Ishikawa (cell line): ENCODE data around the gene SATB2.

ENCODE experiments used
- CEBPB ChIP-seq: IDR thresholded peaks from 2 replicates; pipeline ENCODE4 v1.6.1; 2012
- CREB1 ChIP-seq: IDR thresholded peaks from 2 replicates; pipeline ENCODE4 v1.6.1; 2012; ENCODE audit warnings: low read depth
- EGR1 ChIP-seq: IDR thresholded peaks from 2 replicates; pipeline ENCODE4 v1.6.1; 2012
- EP300 ChIP-seq: IDR thresholded peaks from 2 replicates; pipeline ENCODE4 v1.6.1; 2012; ENCODE audit warnings: borderline replicate concordance
- FOXM1 ChIP-seq: IDR thresholded peaks from 2 replicates; pipeline ENCODE4 v1.6.1; 2012; ENCODE audit warnings: low read depth, borderline replicate concordance
- NFIC ChIP-seq: IDR thresholded peaks from 2 replicates; pipeline ENCODE4 v1.6.1; 2012
- RAD21 ChIP-seq: IDR thresholded peaks from 2 replicates; pipeline ENCODE4 v1.6.1; 2012; ENCODE audit warnings: low read depth
- REST ChIP-seq: IDR thresholded peaks from 2 replicates; pipeline ENCODE4 v1.6.1; 2012; ENCODE audit warnings: low read depth, mild to moderate bottlenecking
- TAF1 ChIP-seq: IDR thresholded peaks from 2 replicates; pipeline ENCODE4 v1.6.1; 2012; ENCODE audit warnings: low read depth, mild to moderate bottlenecking
- TCF12 ChIP-seq: IDR thresholded peaks from 2 replicates; pipeline ENCODE4 v1.6.1; 2012; ENCODE audit warnings: low read depth
- TEAD4 ChIP-seq: IDR thresholded peaks from 2 replicates; pipeline ENCODE4 v1.6.1; 2012
- YY1 ChIP-seq: IDR thresholded peaks from 2 replicates; pipeline ENCODE4 v1.6.1; 2012; ENCODE audit warnings: low read depth
- ZBTB7A ChIP-seq: IDR thresholded peaks from 2 replicates; pipeline ENCODE4 v1.6.1; 2012; ENCODE audit warnings: low read depth
- TF ChIP-seq, protein P1 (sequence below): IDR thresholded peaks from 2 replicates; pipeline ENCODE4 v1.6.1; 2012
- TF ChIP-seq, protein P2 (sequence below): IDR thresholded peaks from 2 replicates; pipeline ENCODE4 v1.6.1; 2012

Gene SATB2

GRCh38 chr2:199288424-199288823 is 169.3 kb downstream of the SATB2 start:
- TF ChIP-seq ZBTB7A (no peak), EGR1 (no peak), TAF1 (no peak), TCF12 (no peak), EP300 (no peak), REST (no peak), CEBPB (no peak), FOXM1 (no peak), NFIC (no peak), CREB1 (no peak), RAD21 (no peak), YY1 (no peak), TEAD4 (no peak)
- TF ChIP-seq, protein P1, sequence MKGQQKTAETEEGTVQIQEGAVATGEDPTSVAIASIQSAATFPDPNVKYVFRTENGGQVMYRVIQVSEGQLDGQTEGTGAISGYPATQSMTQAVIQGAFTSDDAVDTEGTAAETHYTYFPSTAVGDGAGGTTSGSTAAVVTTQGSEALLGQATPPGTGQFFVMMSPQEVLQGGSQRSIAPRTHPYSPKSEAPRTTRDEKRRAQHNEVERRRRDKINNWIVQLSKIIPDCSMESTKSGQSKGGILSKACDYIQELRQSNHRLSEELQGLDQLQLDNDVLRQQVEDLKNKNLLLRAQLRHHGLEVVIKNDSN: no peak
- TF ChIP-seq, protein P2, sequence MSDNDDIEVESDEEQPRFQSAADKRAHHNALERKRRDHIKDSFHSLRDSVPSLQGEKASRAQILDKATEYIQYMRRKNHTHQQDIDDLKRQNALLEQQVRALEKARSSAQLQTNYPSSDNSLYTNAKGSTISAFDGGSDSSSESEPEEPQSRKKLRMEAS: no peak

GRCh38 chr2:199282309-199282708 is 175.4 kb downstream of the SATB2 start:
- TF ChIP-seq FOXM1: no peak
- no peak for TF ChIP-seq TEAD4
- no peak for TF ChIP-seq EGR1
- TF ChIP-seq NFIC: no peak
- no peak for TF ChIP-seq TCF12
- TF ChIP-seq TAF1: no peak
- TF ChIP-seq, protein P2: no peak
- TF ChIP-seq, protein P1: no peak
- no peak for TF ChIP-seq EP300
- TF ChIP-seq RAD21: no peak
- TF ChIP-seq ZBTB7A: no peak
- no peak for TF ChIP-seq CREB1

DNA sequence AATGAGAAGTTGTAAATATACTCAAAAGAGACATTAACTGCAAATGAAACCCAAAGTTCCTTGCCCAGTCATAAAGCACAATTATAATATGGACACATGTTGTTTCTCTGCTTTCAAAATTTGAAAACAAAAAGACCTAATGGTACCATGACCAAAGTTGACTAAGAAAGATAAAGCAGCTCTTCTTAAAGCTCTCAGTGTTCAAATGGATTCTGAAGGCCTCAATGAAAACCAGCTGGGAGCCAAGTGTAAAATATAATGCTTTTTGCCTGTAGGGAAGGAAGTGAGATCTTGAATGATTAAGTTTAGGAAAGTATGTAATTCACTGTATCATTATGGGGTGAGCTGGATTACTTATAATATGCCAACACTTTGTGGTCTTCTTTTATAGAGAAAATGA is 178.6 kb downstream of the SATB2 start:
- no peak for TF ChIP-seq REST
- no peak for TF ChIP-seq TEAD4
- no peak for TF ChIP-seq NFIC
- no peak for TF ChIP-seq FOXM1
- no peak for TF ChIP-seq RAD21
- no peak for TF ChIP-seq CREB1

- no peak for TF ChIP-seq REST
- TF ChIP-seq EGR1: no peak
- TF ChIP-seq, protein P1: no peak
- no peak for TF ChIP-seq FOXM1
- no peak for TF ChIP-seq EP300
- TF ChIP-seq, protein P2: no peak
- TF ChIP-seq TCF12: no peak
- no peak for TF ChIP-seq NFIC
- no peak for TF ChIP-seq CREB1
Observed at GRCh38 chr2:199278099-199278498, 179.6 kb downstream of the SATB2 start.
